GM04504 (cell line): ENCODE data around the gene NEDD4L.

ENCODE experiments used
- DNase-seq: peaks from one replicate; pipeline ENCODE4 v3.0.0-alpha.2; 2012; ENCODE audit warnings: low read depth

The NEDD4L gene

GRCh38 chr18:58398648-58399398 is 354.8 kb downstream of the NEDD4L start:
- DNase-seq, result no peak

GRCh38 chr18:58400331-58400870 is 356.4 kb downstream of the NEDD4L start:
- peak; percentile 56 for DNase-seq

GRCh38 chr18:58401191-58401590 is 357.2 kb downstream of the NEDD4L start:
- DNase-seq, result no peak

GRCh38 chr18:58402247-58402646 is 358.2 kb downstream of the NEDD4L start:
- no peak for DNase-seq

DNA sequence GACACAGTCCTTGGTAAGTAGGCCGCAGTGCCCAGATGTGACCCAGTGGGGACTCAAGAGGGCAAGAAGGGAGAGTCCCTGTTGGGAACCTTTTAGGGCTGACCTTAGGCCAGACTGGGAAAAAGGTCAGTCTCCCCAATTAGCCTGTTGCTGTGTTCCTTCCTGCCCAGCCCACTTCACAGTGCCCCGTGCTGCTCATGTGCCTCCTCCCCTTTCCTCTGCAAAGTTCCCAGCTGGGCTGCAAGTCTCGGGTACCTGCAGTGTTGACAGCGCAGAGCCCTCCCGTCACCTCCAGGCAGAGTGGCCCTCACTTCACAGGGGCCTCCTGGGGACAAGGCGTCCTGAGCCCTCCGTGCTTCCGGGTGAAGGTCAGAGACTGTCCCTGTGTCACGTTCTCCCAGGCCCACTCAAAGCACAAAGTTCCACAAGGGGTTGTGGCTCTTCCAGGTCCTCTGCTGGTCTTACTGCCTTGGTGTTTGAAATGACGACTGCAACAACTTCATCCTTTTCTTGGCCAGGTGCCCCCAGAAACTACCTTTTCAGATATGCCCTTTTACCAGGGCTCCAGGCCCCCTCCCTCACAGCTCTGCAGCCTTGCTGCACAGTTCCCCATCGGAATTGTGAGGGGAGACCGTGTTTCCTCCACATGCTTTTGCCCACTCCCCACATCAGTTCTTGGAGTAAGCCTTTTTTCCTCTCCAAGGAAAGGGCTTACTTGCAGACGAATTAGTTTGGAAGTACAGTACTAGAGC is 359.1 kb downstream of the NEDD4L start:
- DNase-seq, result no peak

GRCh38 chr18:58403799-58404455 is 359.9 kb downstream of the NEDD4L start:
- no peak for DNase-seq

GRCh38 chr18:58405107-58405898 is 361.3 kb downstream of the NEDD4L start:
- DNase-seq, result no peak

- no peak for DNase-seq
These were observed 363.2 kb downstream of the NEDD4L start for GRCh38 chr18:58407263-58407648.

- DNase-seq, result no peak
These were observed 363.8 kb downstream of the NEDD4L start for GRCh38 chr18:58407649-58408407.

GRCh38 chr18:58408665-58409064 is 364.6 kb downstream of the NEDD4L start:
- DNase-seq, result no peak

GRCh38 chr18:58409802-58410445 is 365.9 kb downstream of the NEDD4L start:
- DNase-seq, result no peak

DNA sequence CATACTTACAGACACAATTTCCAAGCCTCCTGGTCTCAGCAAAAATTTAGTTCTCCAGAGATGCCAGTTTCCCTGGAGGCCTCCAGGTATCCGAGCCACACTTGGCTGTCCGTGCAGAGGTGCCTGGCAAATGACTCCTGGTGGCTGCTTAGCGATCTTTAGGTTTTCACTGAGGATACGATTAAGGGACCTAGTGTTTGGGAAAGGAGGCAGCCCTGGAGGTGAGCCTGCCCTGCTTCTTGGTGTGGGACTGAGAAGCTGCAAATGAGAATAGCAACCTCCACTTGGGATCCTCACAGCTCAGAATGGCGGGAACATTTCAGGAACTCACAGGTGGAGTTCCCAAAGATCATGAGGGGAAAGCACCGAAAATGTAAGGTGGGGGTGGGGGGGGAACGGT is 367.3 kb downstream of the NEDD4L start:
- no peak for DNase-seq

DNA sequence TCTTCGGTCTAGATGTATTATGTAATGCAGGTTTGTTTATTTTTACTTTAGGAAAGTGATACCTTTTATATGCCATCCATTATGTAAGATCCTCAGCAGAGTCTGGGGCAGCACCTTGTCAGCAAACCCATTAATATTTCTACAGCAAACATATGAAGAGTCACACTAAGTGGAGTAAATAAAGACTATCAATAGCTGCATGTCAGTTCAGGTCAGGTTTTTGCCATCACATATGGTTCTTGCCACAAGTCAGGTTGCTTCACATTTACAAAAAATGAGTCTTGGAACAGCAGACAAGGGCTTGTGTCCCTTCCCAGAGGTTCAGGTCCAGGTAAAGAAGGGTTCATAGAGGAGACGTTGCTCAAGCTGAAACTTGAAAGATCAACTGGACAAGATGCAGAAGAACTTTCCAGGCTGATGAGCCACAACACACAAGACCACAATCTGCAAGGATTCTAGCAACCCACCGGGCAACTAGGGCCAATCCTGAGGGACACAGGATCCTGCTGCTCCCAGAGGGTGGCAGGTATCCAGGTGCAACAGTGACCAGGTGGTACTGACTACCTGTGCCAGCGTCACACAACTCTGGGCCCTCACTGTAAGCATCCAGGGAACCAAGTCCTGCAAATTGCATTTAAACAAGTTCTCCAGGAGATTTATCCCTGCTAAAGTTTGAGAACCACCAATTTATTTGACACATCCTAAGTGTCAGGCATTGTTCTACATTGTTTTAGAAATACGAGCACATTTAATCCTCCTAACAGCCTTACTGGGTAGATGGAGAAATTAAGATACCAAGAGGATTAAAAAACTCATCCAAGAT is 369.0 kb downstream of the NEDD4L start:
- DNase-seq, result no peak

- no peak for DNase-seq
These were observed 369.9 kb downstream of the NEDD4L start for GRCh38 chr18:58413667-58414628.

- no peak for DNase-seq
These were observed 372.1 kb downstream of the NEDD4L start for GRCh38 chr18:58416014-58416703.

DNA sequence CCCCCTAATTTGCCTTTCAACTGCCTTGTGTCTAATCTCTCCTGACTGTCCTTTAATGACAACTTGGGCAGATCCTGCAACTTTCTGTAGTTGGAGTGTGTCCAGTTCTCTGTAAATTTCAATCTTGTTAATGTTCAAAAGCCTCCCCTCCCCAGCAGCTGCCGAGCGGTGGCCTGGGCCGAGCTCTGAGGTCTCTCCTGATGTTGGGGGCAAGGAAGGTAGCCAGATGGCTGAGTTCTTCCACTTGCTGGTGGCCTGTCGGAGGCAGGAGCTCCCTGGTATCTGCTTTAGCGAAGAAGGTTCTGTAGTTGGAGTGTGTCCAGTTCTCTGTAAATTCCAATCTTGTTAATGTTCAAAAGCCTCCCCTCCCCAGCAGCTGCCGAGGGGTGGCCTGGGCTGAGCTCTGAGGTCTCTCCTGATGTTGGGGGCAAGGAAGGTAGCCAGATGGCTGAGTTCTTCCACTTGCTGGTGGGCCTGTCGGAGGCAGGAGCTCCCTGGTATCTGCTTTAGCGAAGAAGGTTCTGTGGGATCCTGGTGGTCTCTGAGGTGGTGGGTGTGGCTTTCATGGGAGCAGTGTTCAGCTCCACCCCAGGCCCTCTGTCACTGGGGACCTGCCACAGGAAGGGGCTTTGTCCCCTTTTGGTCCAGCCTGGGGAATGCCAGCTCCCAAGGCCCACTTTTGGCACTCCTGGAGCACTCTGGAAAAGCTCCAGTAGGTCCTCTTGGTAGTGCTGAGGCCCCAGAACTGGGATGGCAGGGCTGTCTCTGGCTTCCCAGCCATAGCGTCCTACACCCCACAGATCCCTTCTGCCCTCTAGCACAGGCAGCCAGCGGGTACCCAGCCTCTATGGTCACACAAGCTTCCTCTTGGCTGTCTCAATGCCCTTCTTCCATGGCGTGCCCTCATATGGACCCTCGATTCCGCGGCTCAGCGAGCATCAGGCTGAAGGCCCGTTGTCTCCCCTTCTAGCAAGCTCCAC is 373.0 kb downstream of the NEDD4L start:
- no peak for DNase-seq

GRCh38 chr18:58417752-58418151 is 373.7 kb downstream of the NEDD4L start:
- DNase-seq, result no peak
